Suprapubic skin (tissue), 3 donors: Measurements from ENCODE around the gene ZNF155.

Source experiments
- CTCF ChIP-seq, 2 donors: fragments of 200-600 bp in 1 of 2; fragments of 450-650 bp in 1 of 2; sonication (generic) in 1 of 2; IDR thresholded peaks; one replicate each; pipeline ENCODE4 v1.5.1; 2016 to 2019; ENCODE audit warnings: antibody characterized with exemption in 2 of 2, mild to moderate bottlenecking in 1 of 2, moderate library complexity in 1 of 2
- POLR2A ChIP-seq, 2 donors: fragments of 450-650 bp; IDR thresholded peaks; one replicate each; pipeline ENCODE4 v1.6.1; 2017; ENCODE audit warnings: antibody characterized with exemption in 2 of 2, mild to moderate bottlenecking in 2 of 2, moderate library complexity in 2 of 2

GRCh38 chr19:43984687-43985000, 656 bp downstream of the ZNF155 start:
- no peak for TF ChIP-seq CTCF (IDR thresholded peaks at IDR 0.05)
- TF ChIP-seq POLR2A (IDR thresholded peaks at IDR 0.05) = no peak
